Measurements from ENCODE around the gene TBC1D5. TPM values are rescaled to one million over a fixed set of nuclear protein-coding genes. Genes with fewer than 3 reads are reported as not detected.

TBC1D5 gene
- total RNA-seq, 1 experiment from 2014 or later: 33.9 TPM

DNA sequence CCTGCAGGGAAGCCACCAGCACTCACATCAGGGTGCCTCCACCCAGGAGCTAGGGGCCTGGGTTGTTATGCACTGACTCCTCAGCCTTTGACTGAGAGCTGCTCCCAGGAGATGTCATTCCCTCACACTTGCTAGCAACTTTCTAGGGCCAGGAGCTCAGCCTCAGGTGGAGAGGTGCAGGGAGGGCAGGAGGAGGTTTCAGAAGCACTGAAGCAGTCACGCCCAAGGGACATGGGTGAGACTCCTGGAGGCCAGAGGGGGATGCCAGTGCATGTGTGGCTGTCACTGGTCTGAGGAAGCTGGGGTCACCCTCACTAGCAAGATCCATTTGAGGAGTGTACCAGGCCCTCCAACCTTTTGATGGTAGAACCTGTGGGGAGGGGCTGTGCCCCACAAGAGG, 586.5 kb downstream of the TBC1D5 start:
- ChIA-PET RAD21 (ENCODE audit: low non-redundant PET in 1 of 2, low total read pairs in 2 of 2, uncharacterized antibody in 2 of 2, unreplicated experiment in 2 of 2) (interaction anchor here in 1 of 2 experiments (0.7 kb wide), 1 partner anchor 25 kb away, joined by 3 read pairs; no protein-coding TSS in a partner anchor), POLR2A (no interaction called here), CTCF (no interaction called here)
- peaks cover 0 to 5% of the 10 kb centered on the region in 2 experiments; a peak in 1 of 4 replicates for H3K9me3 ChIP-seq (ENCODE audit: control insufficient read depth in 1 of 2, insufficient read depth in 1 of 2, low read depth in 1 of 2, low read length in 2 of 2)
- DNase-seq (ENCODE audit: low read depth, low spot score): no peak
- H3K4me2 ChIP-seq (ENCODE audit: low read length): no peak overlapping the region
- no peaks in the 10 kb centered on the region for H3K27me3 ChIP-seq (ENCODE audit: insufficient read depth, low read length)
- TF ChIP-seq JUND (IDR thresholded peaks at IDR 0.05) (no peak), SP1 (IDR thresholded peaks at IDR 0.05; ENCODE audit: low read depth) (no peak), ZNF274 (IDR thresholded peaks at IDR 0.05; ENCODE audit: low read depth, low read length) (no peak), POLR2A (IDR thresholded peaks at IDR 0.05; ENCODE audit: borderline replicate concordance, extremely low read depth, insufficient read depth, insufficient read length) (no peak), EZH2 (IDR thresholded peaks at IDR 0.05) (no peak), CEBPB (IDR thresholded peaks at IDR 0.05; ENCODE audit: low read depth) (no peak), FOSL1 (IDR thresholded peaks at IDR 0.05; ENCODE audit: low read depth) (no peak), YY1 (IDR thresholded peaks at IDR 0.05; ENCODE audit: extremely low read depth, insufficient replicate concordance, low read depth, low read length) (no peak)
- TF ChIP-seq, protein P1, sequence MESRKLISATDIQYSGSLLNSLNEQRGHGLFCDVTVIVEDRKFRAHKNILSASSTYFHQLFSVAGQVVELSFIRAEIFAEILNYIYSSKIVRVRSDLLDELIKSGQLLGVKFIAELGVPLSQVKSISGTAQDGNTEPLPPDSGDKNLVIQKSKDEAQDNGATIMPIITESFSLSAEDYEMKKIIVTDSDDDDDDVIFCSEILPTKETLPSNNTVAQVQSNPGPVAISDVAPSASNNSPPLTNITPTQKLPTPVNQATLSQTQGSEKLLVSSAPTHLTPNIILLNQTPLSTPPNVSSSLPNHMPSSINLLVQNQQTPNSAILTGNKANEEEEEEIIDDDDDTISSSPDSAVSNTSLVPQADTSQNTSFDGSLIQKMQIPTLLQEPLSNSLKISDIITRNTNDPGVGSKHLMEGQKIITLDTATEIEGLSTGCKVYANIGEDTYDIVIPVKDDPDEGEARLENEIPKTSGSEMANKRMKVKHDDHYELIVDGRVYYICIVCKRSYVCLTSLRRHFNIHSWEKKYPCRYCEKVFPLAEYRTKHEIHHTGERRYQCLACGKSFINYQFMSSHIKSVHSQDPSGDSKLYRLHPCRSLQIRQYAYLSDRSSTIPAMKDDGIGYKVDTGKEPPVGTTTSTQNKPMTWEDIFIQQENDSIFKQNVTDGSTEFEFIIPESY (IDR thresholded peaks at IDR 0.05; ENCODE audit: extremely low read depth, insufficient replicate concordance, low read length): no peak
- TF ChIP-seq, protein P2, sequence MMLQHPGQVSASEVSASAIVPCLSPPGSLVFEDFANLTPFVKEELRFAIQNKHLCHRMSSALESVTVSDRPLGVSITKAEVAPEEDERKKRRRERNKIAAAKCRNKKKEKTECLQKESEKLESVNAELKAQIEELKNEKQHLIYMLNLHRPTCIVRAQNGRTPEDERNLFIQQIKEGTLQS (IDR thresholded peaks at IDR 0.05): no peak
- H3K36me3 ChIP-seq (ENCODE audit: control insufficient read depth in 1 of 2, insufficient read depth in 2 of 2, low read length in 2 of 2): peaks cover 0 to 7% of the 10 kb centered on the region in 2 experiments; a peak in 1 of 4 replicates
- H2AFZ ChIP-seq (ENCODE audit: low read depth, low read length, poor library complexity, severe bottlenecking): no peak overlapping the region
- H3K4me3 ChIP-seq (replicated peaks in 1 of 2; ENCODE audit: low read depth in 1 of 2, low read length in 2 of 2): no peak overlapping the region
- ATAC-seq: no peak
- no peaks in the 10 kb centered on the region for H3K9me2 ChIP-seq (ENCODE audit: insufficient read depth)
- no TSS peak for BruUV-seq (replicated peaks)
- no peak overlapping the region for H3K9ac ChIP-seq (ENCODE audit: low read length)
- H3K27ac ChIP-seq (ENCODE audit: low read depth, low read length): no peak overlapping the region
- H4K20me1 ChIP-seq (ENCODE audit: insufficient read depth): no peaks in the 10 kb centered on the region
- H3K4me1 ChIP-seq (ENCODE audit: control insufficient read depth in 1 of 2, insufficient read depth in 2 of 2, low read length in 2 of 2): no peaks in the 10 kb centered on the region
- intact Hi-C loops (cut with micrococcal nuclease): no loop called here
- no peaks in the 10 kb centered on the region for H3K79me2 ChIP-seq (ENCODE audit: insufficient read depth, low read length)

Measured in HCT116 (cell line).